Mesothelial cell of epicardium (in vitro differentiated cells): ENCODE measurements around the gene IGLL1. TPM values are rescaled to one million over a fixed set of nuclear protein-coding genes. Genes with fewer than 3 reads are reported as not detected.
"Not testable (repeated sequence)": the region's sequence is repeated elsewhere in the genome, so short reads cannot be mapped to it uniquely, and the experiment has no call there.

Experiments used
- DNase-seq, 2 experiments: peaks; one replicate each; pipeline ENCODE4 v3.0.0; 2021; ENCODE audit warnings: low spot score in 2 of 2; ENCODE audit not compliant: unreplicated experiment in 2 of 2
- H3K27ac Mint-ChIP-seq: 2 replicates; pipeline ENCODE4 v1.8.0; 2021; ENCODE audit warnings: mixed read lengths
- H3K27me3 Mint-ChIP-seq: 2 replicates; pipeline ENCODE4 v1.8.0; 2021; ENCODE audit warnings: low read depth, mixed read lengths
- H3K36me3 Mint-ChIP-seq: 2 replicates; pipeline ENCODE4 v1.8.0; 2021; ENCODE audit warnings: mixed read lengths
- H3K4me1 Mint-ChIP-seq: 2 replicates; pipeline ENCODE4 v1.8.0; 2021; ENCODE audit warnings: mixed read lengths
- H3K4me3 Mint-ChIP-seq: 2 replicates; pipeline ENCODE4 v1.8.0; 2021; ENCODE audit warnings: mild to moderate bottlenecking, moderate library complexity, mixed read lengths
- H3K9me3 Mint-ChIP-seq: 2 replicates; pipeline ENCODE4 v1.8.0; 2021; ENCODE audit warnings: mixed read lengths
- CTCF ChIP-seq: fragments of 200-600 bp; sonication (generic); IDR thresholded peaks from one replicate; pipeline ENCODE4 v1.5.0; 2021; ENCODE audit warnings: antibody characterized with exemption; ENCODE audit not compliant: unreplicated experiment
- total RNA-seq: library from RNA; stranded (reverse); gene quantifications from 3 replicates; pipeline ENCODE4 v1.2.1, GENCODE V29; 2021

IGLL1 gene
- total RNA-seq, 1 donor from 2014 or later = not detected

- Mint-ChIP-seq H3K4me1 (peaks cover 76% of the 10 kb centered on the region), H3K27ac (peak overlapping the region; percentile 90), H3K36me3 (peaks cover 19% of the 10 kb centered on the region)
- H3K4me3 Mint-ChIP-seq, H3K9me3 Mint-ChIP-seq, DNase-seq, H3K27me3 Mint-ChIP-seq: not testable (repeated sequence)
- TF ChIP-seq CTCF = peak; percentile 87
Measured at GRCh38 chr22:23541849-23542281, 38.2 kb downstream of the IGLL1 start.

- not testable (repeated sequence) for H3K9me3 Mint-ChIP-seq, H3K27me3 Mint-ChIP-seq, DNase-seq
- Mint-ChIP-seq H3K4me3 (peak overlapping the region; percentile 4), H3K36me3 (peaks cover 11% of the 10 kb centered on the region), H3K27ac (peak overlapping the region; percentile 90), H3K4me1 (peaks cover 86% of the 10 kb centered on the region)
Measured at GRCh38 chr22:23540837-23541236, 39.3 kb downstream of the IGLL1 start.

- not testable (repeated sequence) for H3K9me3 Mint-ChIP-seq, DNase-seq, H3K36me3 Mint-ChIP-seq, H3K27me3 Mint-ChIP-seq
- H3K4me1 Mint-ChIP-seq = peaks cover 89% of the 10 kb centered on the region
- H3K4me3 Mint-ChIP-seq = peak overlapping the region; percentile 61
- peak overlapping the region; percentile 99 for H3K27ac Mint-ChIP-seq
Measured at GRCh38 chr22:23539839-23540198, 40.3 kb downstream of the IGLL1 start.

- Mint-ChIP-seq H3K36me3 (peaks cover 3% of the 10 kb centered on the region), H3K27me3 (no peaks in the 10 kb centered on the region), H3K27ac (peak overlapping the region; percentile 99), H3K4me1 (peaks cover 88% of the 10 kb centered on the region), H3K9me3 (no peaks in the 10 kb centered on the region), H3K4me3 (peak overlapping the region; percentile 61)
- peak; percentile 78 for TF ChIP-seq CTCF
- peak in 1 of 2 experiments; percentile 79 for DNase-seq
Measured at GRCh38 chr22:23539135-23539838, 40.8 kb downstream of the IGLL1 start.

GRCh38 chr22:23538696-23539030 is 41.4 kb downstream of the IGLL1 start:
- peak overlapping the region; percentile 99 for H3K27ac Mint-ChIP-seq
- H3K27me3 Mint-ChIP-seq = not testable (repeated sequence)

GRCh38 chr22:23537830-23538695 is 42.0 kb downstream of the IGLL1 start:
- DNase-seq, H3K27me3 Mint-ChIP-seq, H3K36me3 Mint-ChIP-seq, H3K9me3 Mint-ChIP-seq: not testable (repeated sequence)
- peaks cover 87% of the 10 kb centered on the region for H3K4me1 Mint-ChIP-seq
- TF ChIP-seq CTCF = peak; percentile 23
- peak overlapping the region; percentile 99 for H3K27ac Mint-ChIP-seq
- peak overlapping the region; percentile 61 for H3K4me3 Mint-ChIP-seq

More at GRCh38 chr22:23538696-23539030, 41.4 kb downstream of the IGLL1 start:
- not testable (repeated sequence) for H3K9me3 Mint-ChIP-seq, H3K36me3 Mint-ChIP-seq, DNase-seq
- Mint-ChIP-seq H3K4me1 (peaks cover 87% of the 10 kb centered on the region), H3K4me3 (peak overlapping the region; percentile 61)

- peaks cover 87% of the 10 kb centered on the region for H3K4me1 Mint-ChIP-seq
- peak overlapping the region; percentile 99 for H3K27ac Mint-ChIP-seq
Measured at GRCh38 chr22:23537416-23537815, 42.7 kb downstream of the IGLL1 start.

More at GRCh38 chr22:23537416-23537815, 42.7 kb downstream of the IGLL1 start:
- DNase-seq = no peak
- peak overlapping the region; percentile 61 for H3K4me3 Mint-ChIP-seq
- no peaks in the 10 kb centered on the region for H3K36me3 Mint-ChIP-seq
- no peaks in the 10 kb centered on the region for H3K27me3 Mint-ChIP-seq
- TF ChIP-seq CTCF = no peak
- H3K9me3 Mint-ChIP-seq = no peaks in the 10 kb centered on the region
